CD4-positive, alpha-beta T cell treated with Interferon gamma for 1 hour (primary cell): Measurements from ENCODE around the gene TEX13D.

Experiments used
- DNase-seq: peaks from one replicate; pipeline ENCODE4 v3.0.0-alpha.2; 2020

Gene TEX13D

DNA sequence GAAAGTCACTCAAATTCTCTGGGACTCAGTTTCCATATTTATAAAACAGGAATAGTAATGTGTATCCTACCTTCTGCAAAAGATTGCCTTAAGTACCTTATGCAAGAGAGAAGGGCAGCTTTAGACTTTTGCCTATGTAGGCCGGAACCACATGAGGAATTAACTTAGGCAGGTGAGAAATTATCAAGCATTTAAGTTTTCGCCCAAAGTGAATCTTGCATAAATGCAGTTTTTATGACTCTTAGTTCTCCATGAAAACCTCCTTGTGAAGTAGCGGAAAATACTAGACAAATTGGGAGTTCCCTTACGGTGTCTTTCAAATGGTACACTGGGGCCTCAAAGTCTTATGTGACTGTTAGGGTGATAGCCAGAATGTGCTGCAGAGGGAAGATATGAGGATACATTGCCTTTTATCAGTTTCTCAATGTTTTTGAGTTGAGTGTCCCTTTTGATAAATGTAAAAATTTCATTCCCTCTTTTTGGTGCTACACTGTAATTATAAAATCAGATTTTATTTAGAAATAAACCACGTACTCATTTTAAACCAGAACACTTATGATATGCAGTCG is 16.5 kb downstream of the TEX13D start:
- no peak for DNase-seq

DNA sequence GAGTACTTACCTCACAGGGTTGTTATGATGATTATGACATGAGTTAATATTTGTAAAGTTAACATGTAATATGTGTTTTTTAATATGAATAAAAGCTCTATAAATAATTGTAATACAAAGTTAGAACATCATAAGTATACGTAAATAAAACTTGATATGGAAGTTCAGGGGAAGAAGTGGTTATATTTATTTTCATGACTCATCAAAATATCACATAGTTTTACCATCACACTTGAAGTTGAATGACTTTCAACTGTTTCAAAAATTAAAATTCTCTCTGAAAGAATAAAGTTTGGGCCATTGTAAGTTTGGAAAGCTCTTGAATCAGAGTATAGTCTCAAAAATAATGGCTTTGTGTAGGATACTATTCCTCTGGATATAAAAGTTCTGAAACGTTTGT is 22.2 kb downstream of the TEX13D start:
- no peak for DNase-seq

DNA sequence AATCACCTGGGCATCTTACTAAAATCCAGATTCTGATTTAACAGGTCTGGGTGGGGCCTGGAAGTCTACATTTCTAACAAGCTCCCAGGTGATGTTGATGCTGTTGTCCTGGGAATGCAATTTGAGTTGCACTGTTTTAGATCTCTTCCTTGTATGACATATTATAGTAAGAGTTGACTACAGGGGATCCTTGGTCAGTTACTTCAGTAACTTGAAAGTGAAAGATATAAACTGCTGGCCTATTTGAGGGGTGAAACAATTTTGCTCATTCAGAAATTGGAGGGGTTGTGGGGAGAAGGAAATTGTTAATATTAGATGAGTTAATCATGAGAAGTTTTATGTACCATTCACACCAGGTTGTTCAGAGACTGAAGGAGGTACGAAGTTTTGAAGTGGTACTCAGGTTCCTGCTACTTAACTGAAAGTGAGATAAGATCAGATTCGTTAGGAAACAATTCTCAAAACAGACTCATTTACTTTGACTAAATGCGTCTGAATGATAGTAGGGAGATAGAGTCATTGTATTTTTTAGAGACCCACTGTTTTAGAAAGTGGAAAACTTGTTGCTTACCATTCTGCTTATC is 26.4 kb downstream of the TEX13D start:
- no peak for DNase-seq

DNA sequence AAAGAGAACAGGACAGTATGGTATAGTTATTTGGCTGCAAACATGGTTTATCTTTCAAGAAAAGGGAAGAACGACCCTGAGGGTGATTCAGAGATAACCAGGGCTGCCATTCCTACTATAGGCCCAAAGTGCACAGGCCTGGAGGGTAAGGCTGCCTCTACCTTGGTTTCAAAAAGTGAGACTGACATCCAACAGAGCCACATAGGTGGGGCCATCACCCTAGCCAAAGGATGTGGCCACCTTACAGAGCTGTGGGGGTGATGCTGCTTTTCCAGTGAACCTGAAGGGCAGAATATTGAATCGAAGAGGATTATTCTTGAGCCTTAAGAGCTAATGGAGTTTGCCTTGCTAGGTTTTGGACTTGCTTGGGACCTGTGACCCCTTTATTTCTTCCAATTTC is 29.6 kb downstream of the TEX13D start:
- DNase-seq = no peak

DNA sequence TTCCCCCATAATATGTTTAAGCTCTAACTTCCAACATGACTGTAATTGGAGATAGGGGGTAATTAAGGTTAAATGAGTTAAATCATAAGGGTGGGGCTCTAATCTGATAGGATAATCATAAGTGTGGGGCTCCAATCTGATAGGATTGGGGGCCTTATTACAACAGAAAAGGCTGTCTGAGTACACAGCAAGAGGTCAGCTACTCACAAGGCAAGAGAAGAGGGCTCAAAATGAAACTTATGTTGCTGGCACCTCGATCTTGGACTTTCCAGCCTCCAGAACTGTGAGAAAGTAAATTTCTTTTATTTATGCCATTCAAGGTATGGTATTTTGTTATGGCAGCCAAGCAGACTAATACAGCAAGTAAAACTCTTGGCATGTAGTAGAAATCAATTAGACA is 30.3 kb downstream of the TEX13D start:
- DNase-seq = no peak

DNA sequence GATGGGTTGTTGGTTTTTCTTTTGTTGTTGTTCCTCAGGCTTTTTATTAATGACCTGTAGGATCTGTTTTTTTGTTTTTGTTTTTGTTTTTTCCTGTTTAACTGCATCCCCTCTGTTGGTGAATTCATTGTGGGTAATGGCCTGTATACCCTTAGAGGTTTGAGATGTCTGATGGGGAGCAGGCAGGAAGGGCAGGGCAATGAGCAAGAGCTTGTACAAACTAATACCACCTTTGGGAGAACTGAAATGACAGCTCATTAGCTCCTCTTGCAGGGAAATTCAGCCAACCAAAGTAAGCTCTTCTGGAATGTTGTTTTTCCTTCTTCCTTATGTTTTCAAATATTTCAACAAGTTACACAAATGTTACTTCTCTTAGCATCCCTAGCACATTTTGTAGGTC is 37.3 kb downstream of the TEX13D start:
- no peak for DNase-seq

DNA sequence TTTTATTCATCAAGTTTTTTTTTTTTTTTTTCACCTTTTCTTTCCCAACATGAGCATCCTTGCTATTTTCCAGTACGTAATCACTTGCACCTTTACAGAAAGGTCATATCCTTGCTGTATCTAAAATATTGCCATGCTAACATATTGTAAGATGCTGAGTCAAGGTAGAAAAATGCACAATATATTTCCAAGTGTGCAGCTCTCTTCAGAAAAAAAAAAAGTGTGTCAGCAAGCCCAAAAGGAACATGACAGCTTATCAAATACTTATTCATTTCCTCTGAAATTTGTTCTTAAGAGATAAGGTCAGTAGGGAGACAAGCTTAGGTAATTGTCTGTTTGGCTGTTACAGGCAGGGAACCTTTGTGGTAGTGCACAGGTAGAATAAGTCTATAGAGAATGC is 40.9 kb downstream of the TEX13D start:
- DNase-seq = no peak

DNA sequence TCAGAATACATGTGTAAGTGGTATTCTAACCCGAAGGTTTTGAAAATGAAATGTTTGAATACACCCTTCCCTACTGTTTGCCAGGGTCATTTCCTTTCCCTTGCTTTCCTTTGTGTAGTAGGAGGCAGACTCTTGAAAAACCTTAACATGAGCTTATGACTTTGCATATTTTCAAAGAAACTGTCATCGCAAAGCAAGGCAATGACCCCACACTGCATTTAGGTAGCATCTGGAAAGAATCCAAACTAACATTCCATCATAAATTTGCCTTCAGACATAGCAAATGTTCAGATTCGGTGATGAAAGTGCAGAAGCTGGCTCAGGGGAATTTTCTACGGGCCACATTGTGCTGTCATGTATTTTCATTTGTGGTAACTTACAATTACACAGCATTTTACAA is 46.2 kb downstream of the TEX13D start:
- no peak for DNase-seq

DNA sequence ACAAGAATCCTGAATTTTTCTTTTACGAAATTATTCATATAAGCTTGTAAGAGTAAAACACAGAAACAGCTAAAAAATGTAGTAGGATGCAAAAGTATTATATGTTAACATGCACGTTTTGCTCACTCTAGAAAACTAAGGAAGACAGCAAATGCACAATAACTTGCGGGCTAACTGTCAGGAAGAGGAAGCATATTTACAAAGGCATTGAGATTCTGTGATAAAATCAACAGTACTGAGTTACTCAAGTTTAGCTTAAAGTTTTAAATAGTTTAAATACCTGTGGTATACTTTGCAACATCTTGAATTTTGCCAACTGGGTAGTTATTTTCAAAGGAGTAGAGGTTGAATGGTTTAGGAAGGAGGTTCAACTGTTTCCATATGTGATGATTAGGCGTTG is 50.9 kb downstream of the TEX13D start:
- DNase-seq = no peak

DNA sequence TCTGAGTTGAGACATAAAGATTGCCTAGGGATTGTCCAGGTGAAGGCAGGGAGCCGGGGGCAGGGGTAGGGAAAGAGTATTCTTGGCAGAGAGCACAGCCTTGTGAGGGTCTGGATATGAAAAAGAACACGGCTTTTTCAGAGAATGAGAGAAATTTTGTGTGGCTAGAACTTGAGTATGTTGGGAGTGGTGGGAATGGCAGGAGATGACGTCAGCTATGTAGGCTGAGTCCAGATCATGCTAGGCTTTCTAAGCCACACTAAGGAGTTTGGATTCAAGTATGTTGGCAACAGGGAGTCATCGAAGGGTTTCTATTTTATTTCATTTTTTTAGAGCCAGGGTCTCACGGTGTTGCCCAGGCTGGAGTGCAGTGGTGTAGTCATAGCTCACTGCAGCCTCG is 53.9 kb downstream of the TEX13D start:
- DNase-seq = no peak
